Right lobe of liver (tissue), 4 donors: ENCODE data around the gene METRNL.

Source experiments
- CTCF ChIP-seq, 4 donors: fragments of 200-600 bp in 3 of 4; fragments of 450-650 bp in 1 of 4; IDR thresholded peaks; one replicate each; pipeline versions ENCODE4 v1.5.1 to v1.8.0; 2016 to 2022; ENCODE audit warnings: antibody characterized with exemption in 4 of 4, mild to moderate bottlenecking in 2 of 4
- POLR2A ChIP-seq: fragments of 450-650 bp; IDR thresholded peaks from one replicate; pipeline ENCODE4 v1.6.1; 2017; ENCODE audit warnings: antibody characterized with exemption, mild to moderate bottlenecking
- donor health status: DM: no; HTN: no; CAD: no.
- donor health status: DM: no; HTN: no; CAD: no.
- donor health status: DM: no; HTN: yes; CAD: no.

GRCh38 chr17:83091257-83092141 lies 12.1 kb downstream of the METRNL start:
- TF ChIP-seq POLR2A = no peak
- TF ChIP-seq CTCF (IDR thresholded peaks at IDR 0.05) = no peak
